DND-41 (cell line): Measurements from ENCODE around the gene MMADHC.

Experiments used
- CTCF ChIP-seq: IDR thresholded peaks from 2 replicates; pipeline ENCODE4 v1.5.1; 2012; ENCODE audit warnings: borderline replicate concordance, low read length, moderate library complexity, mild to moderate bottlenecking; ENCODE audit not compliant: poor library complexity, severe bottlenecking; ENCODE audit errors: extremely low read depth
- EZH2 ChIP-seq: IDR thresholded peaks from 3 replicates; pipeline ENCODE4 v1.6.1; 2012; ENCODE audit warnings: borderline replicate concordance, low read depth, mild to moderate bottlenecking, moderate library complexity, low read length, inconsistent platforms; ENCODE audit not compliant: severe bottlenecking

GRCh38 chr2:149538138-149538833 is 49.3 kb downstream of the MMADHC start:
- TF ChIP-seq CTCF: no peak
- TF ChIP-seq EZH2: no peak
